Stomach (tissue), 9 donors: ENCODE measurements around the gene RAB6A. TPM values are rescaled to one million over a fixed set of nuclear protein-coding genes. Genes with fewer than 3 reads are reported as not detected.

Source experiments
- DNase-seq, 2 donors: peaks; one replicate each; pipeline versions ENCODE4 v3.0.0 to v3.0.0-alpha.2; 2013 to 2019
- H3K27ac ChIP-seq, 5 donors: fragments of 200-600 bp in 4 of 5; sonication (generic) in 4 of 5; one replicate each; pipeline ENCODE4 v1.5.1; 2013 to 2019; ENCODE audit warnings: mild to moderate bottlenecking in 1 of 5, moderate library complexity in 1 of 5
- H3K27me3 ChIP-seq, 3 donors: fragments of 200-600 bp; sonication (generic); one replicate each; pipeline ENCODE4 v1.5.1; 2017 to 2019; ENCODE audit warnings: mixed run types in 1 of 3
- H3K36me3 ChIP-seq, 4 donors: fragments of 200-600 bp; sonication (generic); 1 replicate in 3 of 4; 2 replicates in 1 of 4; pipeline ENCODE4 v1.5.1; 2016 to 2019
- H3K4me1 ChIP-seq, 4 donors: fragments of 200-600 bp; sonication (generic); one replicate each; pipeline ENCODE4 v1.5.1; 2016 to 2019
- H3K4me3 ChIP-seq, 4 donors: fragments of 200-600 bp; sonication (generic) in 3 of 4; one replicate each; pipeline ENCODE4 v1.5.1; 2016 to 2019; ENCODE audit warnings: mild to moderate bottlenecking in 1 of 4
- H3K9me3 ChIP-seq, 4 donors: fragments of 200-600 bp; sonication (generic); one replicate each; pipeline ENCODE4 v1.5.1; 2016 to 2019
- CTCF ChIP-seq, 7 experiments: fragments of 450-650 bp in 4 of 7; fragments of 200-600 bp in 3 of 7; sonication (generic) in 3 of 7; IDR thresholded peaks; one replicate each; pipeline ENCODE4 v1.5.1; 2016 to 2019; ENCODE audit warnings: antibody characterized with exemption in 7 of 7, control low read depth in 2 of 7, mild to moderate bottlenecking in 1 of 7
- EP300 ChIP-seq: sonication (generic); formaldehyde crosslinking; IDR thresholded peaks from one replicate; pipeline ENCODE4 v1.6.1; 2017; ENCODE audit warnings: antibody characterized with exemption
- POLR2A ChIP-seq, 4 donors: fragments of 450-650 bp; IDR thresholded peaks; one replicate each; pipeline ENCODE4 v1.6.1; 2016; ENCODE audit warnings: antibody characterized with exemption in 4 of 4, control low read depth in 2 of 4, mild to moderate bottlenecking in 1 of 4, moderate library complexity in 1 of 4
- POLR2AphosphoS5 ChIP-seq, 3 donors: sonication (generic); formaldehyde crosslinking; IDR thresholded peaks; one replicate each; pipeline ENCODE4 v1.6.1; 2016; ENCODE audit warnings: antibody characterized with exemption in 3 of 3
- WGBS, 5 donors: extraction: QIAGEN DNeasy Blood & Tissue Kit in 3 of 5; methylation state at CpG; one replicate each; pipeline versions ENCODE4 v1.1.5 to v1.1.7; 2013 to 2018; 5-methylcytosine and 5-hydroxymethylcytosine counted together
- intact Hi-C: fragments of 100-400 bp; cut with DNase I; formaldehyde crosslinking; loops from one replicate; pipeline ENCODE4 v1.15.1; 2023; ENCODE audit warnings: low total_unique reads
- polyA plus RNA-seq, 3 donors: library from polyadenylated mRNA; stranded (reverse); fragments of 200-250 nt; gene quantifications; one replicate each; pipeline ENCODE4 v1.2.3, GENCODE V29; 2013
- total RNA-seq, 5 donors: library from RNA; depleted of rRNA; stranded (reverse); fragments of >200 nt; gene quantifications; one replicate each; pipeline versions ENCODE4 v1.1.0 to v1.2.3, GENCODE V29; 2014 to 2016
- donor health status: healthy with polysubstance abuse.
- donor health status: Bipolar disorder and iron deficiency.
- donor health status: healthy.

RAB6A gene
- total and polyA plus RNA-seq, 8 donors, result 34.7 to 373 (median 70.8) TPM

GRCh38 chr11:73784734-73785133 lies 23.9 kb upstream of the RAB6A start:
- TF ChIP-seq EP300 (no peak), POLR2A (IDR thresholded peaks at IDR 0.05) (no peak), CTCF (IDR thresholded peaks at IDR 0.05) (no peak), POLR2AphosphoS5 (IDR thresholded peaks at IDR 0.05) (no peak)
- WGBS, 5 donors, result 85 to 100% (median 93%) methylated on average over 1 of the region's 1 CpG
- Histone ChIP-seq H3K27ac (no peak overlapping the region), H3K4me3 (no peak overlapping the region), H3K27me3 (no peaks in the 10 kb centered on the region), H3K9me3 (no peaks in the 10 kb centered on the region), H3K36me3 (no peaks in the 10 kb centered on the region), H3K4me1 (peaks cover 10 to 28% (median 24%) of the 10 kb centered on the region in 4 donors)
- intact Hi-C loops, result no loop called here
- no peak for DNase-seq

DNA sequence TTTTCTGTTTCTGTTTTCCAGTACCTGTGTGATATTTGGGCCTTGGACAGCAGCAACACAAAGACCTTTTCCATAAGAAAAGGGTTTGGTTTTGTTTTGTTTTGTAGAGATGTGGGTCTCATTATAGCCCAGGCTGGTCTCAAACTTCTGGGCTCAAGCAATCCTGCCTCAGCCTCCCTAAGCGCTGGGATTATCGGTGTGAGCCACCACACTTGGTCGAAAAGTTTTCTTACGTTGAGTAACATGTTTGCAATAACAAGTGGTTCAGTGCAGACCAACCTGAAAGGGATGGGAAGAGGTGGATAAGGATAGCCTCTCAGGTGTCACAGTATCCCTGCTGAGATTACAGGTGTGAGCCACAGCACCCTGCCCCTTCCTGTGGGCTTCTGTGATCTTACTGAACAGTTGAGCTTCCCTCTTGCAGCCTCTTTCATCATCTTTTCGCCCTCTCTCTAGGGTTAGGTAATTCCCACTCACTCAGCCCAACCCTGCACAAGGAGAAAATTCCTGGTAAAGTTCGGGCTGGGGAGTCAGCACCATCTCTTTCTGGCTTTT lies 23.3 kb upstream of the RAB6A start:
- WGBS, 5 donors, result 85 to 87% (median 85%) methylated on average over 6 of the region's 6 CpGs
- intact Hi-C loops, result no loop called here

GRCh38 chr11:73783483-73784020 lies 22.7 kb upstream of the RAB6A start:
- Histone ChIP-seq H3K27me3 (no peaks in the 10 kb centered on the region), H3K4me3 (no peak overlapping the region), H3K9me3 (no peaks in the 10 kb centered on the region), H3K4me1 (peaks cover 7 to 22% (median 16%) of the 10 kb centered on the region in 4 donors), H3K36me3 (no peaks in the 10 kb centered on the region), H3K27ac (no peak overlapping the region)
- DNase-seq, result no peak
- intact Hi-C loops, result no loop called here
- TF ChIP-seq POLR2A (IDR thresholded peaks at IDR 0.05), result no peak
- TF ChIP-seq CTCF (IDR thresholded peaks at IDR 0.05), result no peak
- TF ChIP-seq POLR2AphosphoS5 (IDR thresholded peaks at IDR 0.05), result no peak
- no peak for TF ChIP-seq EP300
- WGBS, 5 donors, result 86 to 92% (median 90%) methylated on average over 5 of the region's 5 CpGs

More for the DNA sequence above, 23.3 kb upstream of the RAB6A start:
- Histone ChIP-seq H3K27ac (no peak overlapping the region), H3K4me1 (peaks cover 10 to 24% (median 20%) of the 10 kb centered on the region in 4 donors), H3K4me3 (no peak overlapping the region), H3K9me3 (no peaks in the 10 kb centered on the region), H3K36me3 (no peaks in the 10 kb centered on the region), H3K27me3 (no peaks in the 10 kb centered on the region)
- TF ChIP-seq EP300, result no peak
- no peak for TF ChIP-seq CTCF (IDR thresholded peaks at IDR 0.05)
- no peak for TF ChIP-seq POLR2AphosphoS5 (IDR thresholded peaks at IDR 0.05)
- TF ChIP-seq POLR2A (IDR thresholded peaks at IDR 0.05), result no peak
- no peak for DNase-seq

- intact Hi-C loops, result no loop called here
Measured at GRCh38 chr11:73781303-73781702, 20.4 kb upstream of the RAB6A start.

More at GRCh38 chr11:73781303-73781702, 20.4 kb upstream of the RAB6A start:
- no peaks in the 10 kb centered on the region for H3K36me3 ChIP-seq
- TF ChIP-seq EP300 (no peak), CTCF (IDR thresholded peaks at IDR 0.05) (no peak), POLR2A (IDR thresholded peaks at IDR 0.05) (no peak)
- no peak overlapping the region for H3K4me3 ChIP-seq
- peaks cover 4 to 12% (median 8%) of the 10 kb centered on the region in 4 donors for H3K4me1 ChIP-seq
- H3K9me3 ChIP-seq, result no peaks in the 10 kb centered on the region
- H3K27me3 ChIP-seq, result no peaks in the 10 kb centered on the region
- no peak for DNase-seq
- 85 to 95% (median 93%) methylated on average over 6 of the region's 6 CpGs for WGBS, 5 donors
- no peak overlapping the region for H3K27ac ChIP-seq
